Left ventricle myocardium inferior (tissue), 1 donor: ENCODE results near the gene DGCR2. TPM values are rescaled to one million over a fixed set of nuclear protein-coding genes. Genes with fewer than 3 reads are reported as not detected.

Source experiments
- DNase-seq: peaks from one replicate; pipeline ENCODE4 v3.0.0-alpha.2; 2020
- H3K27ac ChIP-seq: fragments of 200-600 bp; replicated peaks from 2 replicates; pipeline ENCODE4 v1.8.0; 2021
- H3K27me3 ChIP-seq: fragments of 200-600 bp; 2 replicates; pipeline ENCODE4 v1.8.0; 2021; ENCODE audit warnings: low read depth
- H3K36me3 ChIP-seq: fragments of 200-600 bp; 2 replicates; pipeline ENCODE4 v1.8.0; 2021
- H3K4me1 ChIP-seq: fragments of 200-600 bp; 2 replicates; pipeline ENCODE4 v1.8.0; 2021
- H3K4me3 ChIP-seq: fragments of 200-600 bp; 2 replicates; pipeline ENCODE4 v1.8.0; 2021; ENCODE audit warnings: mild to moderate bottlenecking, moderate library complexity
- H3K9me3 ChIP-seq: fragments of 200-600 bp; replicated peaks from 2 replicates; pipeline ENCODE4 v1.8.0; 2021
- CTCF ChIP-seq: fragments of 200-600 bp; IDR thresholded peaks from 2 replicates; pipeline ENCODE4 v1.8.0; 2021; ENCODE audit warnings: antibody characterized with exemption, mild to moderate bottlenecking, borderline replicate concordance
- intact Hi-C: fragments of 100-400 bp; cut with micrococcal nuclease; formaldehyde crosslinking; loops from one replicate; pipeline ENCODE4 v1.11.0; 2022
- total RNA-seq: library from RNA; stranded (reverse); fragmentation: NEBNext Ultra II Directional; extraction: Animal tissue kit (Norgen Biotek cat#: 25700); gene quantifications from one replicate; pipeline ENCODE4 v1.2.1, GENCODE V29; 2021
- donor health status: DM: no; HTN: yes; CAD: no; lungs with severe emphysema.

DGCR2 gene
- total RNA-seq, 1 donor from 2014 or later, result 33.0 TPM

GRCh38 chr22:19139974-19140373, 17.8 kb upstream of the DGCR2 start:
- peaks cover 77% of the 10 kb centered on the region for H3K36me3 ChIP-seq
- no peak for DNase-seq
- peaks cover 23% of the 10 kb centered on the region for H3K4me1 ChIP-seq
- no peak overlapping the region for H3K4me3 ChIP-seq
- H3K27me3 ChIP-seq, result no peaks in the 10 kb centered on the region
- no peaks in the 10 kb centered on the region for H3K9me3 ChIP-seq
- intact Hi-C loops, result no loop called here
- no peak overlapping the region for H3K27ac ChIP-seq
- TF ChIP-seq CTCF, result no peak

GRCh38 chr22:19139001-19139356, 16.8 kb upstream of the DGCR2 start:
- intact Hi-C loops, result no loop called here
- H3K27me3 ChIP-seq, result no peaks in the 10 kb centered on the region
- H3K36me3 ChIP-seq, result peaks cover 87% of the 10 kb centered on the region
- H3K9me3 ChIP-seq, result no peaks in the 10 kb centered on the region
- H3K27ac ChIP-seq, result no peak overlapping the region
- H3K4me3 ChIP-seq, result no peak overlapping the region
- DNase-seq, result no peak
- H3K4me1 ChIP-seq, result peaks cover 18% of the 10 kb centered on the region
- TF ChIP-seq CTCF, result no peak

GRCh38 chr22:19138217-19139000, 16.2 kb upstream of the DGCR2 start:
- DNase-seq, result no peak
- Histone ChIP-seq H3K27ac (no peak overlapping the region), H3K4me3 (no peak overlapping the region), H3K27me3 (no peaks in the 10 kb centered on the region), H3K4me1 (peaks cover 13% of the 10 kb centered on the region), H3K9me3 (no peaks in the 10 kb centered on the region), H3K36me3 (peaks cover 93% of the 10 kb centered on the region)
- no peak for TF ChIP-seq CTCF
- intact Hi-C loops, result no loop called here

GRCh38 chr22:19137384-19138216, 15.4 kb upstream of the DGCR2 start:
- Histone ChIP-seq H3K9me3 (no peaks in the 10 kb centered on the region), H3K36me3 (peaks cover 95% of the 10 kb centered on the region), H3K4me3 (no peak overlapping the region), H3K27ac (no peak overlapping the region), H3K27me3 (no peaks in the 10 kb centered on the region), H3K4me1 (peaks cover 5% of the 10 kb centered on the region)
- DNase-seq, result no peak
- intact Hi-C loops, result no loop called here
- TF ChIP-seq CTCF, result no peak

GRCh38 chr22:19136915-19137314, 14.7 kb upstream of the DGCR2 start:
- Histone ChIP-seq H3K4me1 (no peaks in the 10 kb centered on the region), H3K27ac (no peak overlapping the region), H3K4me3 (no peak overlapping the region), H3K9me3 (no peaks in the 10 kb centered on the region), H3K36me3 (peaks cover 90% of the 10 kb centered on the region), H3K27me3 (no peaks in the 10 kb centered on the region)
- intact Hi-C loops, result no loop called here
- no peak for TF ChIP-seq CTCF
- no peak for DNase-seq
